Spleen (tissue), 7 donors: Measurements from ENCODE around the gene TMEM259.

ENCODE experiments used
- POLR2A ChIP-seq, 3 donors: fragments of 450-650 bp; IDR thresholded peaks; one replicate each; pipeline ENCODE4 v1.5.1; 2017; ENCODE audit warnings: antibody characterized with exemption in 3 of 3, mild to moderate bottlenecking in 1 of 3
- TF ChIP-seq, protein P1 (sequence below), 11 experiments: fragments of 200-600 bp in 7 of 11; fragments of 450-650 bp in 4 of 11; sonication (generic) in 4 of 11; IDR thresholded peaks in 8 of 11; conservative IDR thresholded peaks in 3 of 11; 1 replicate in 7 of 11; 2 replicates in 4 of 11; pipeline versions ENCODE4 v1.4.0 to v1.8.0; 2016 to 2021; ENCODE audit warnings: antibody characterized with exemption in 11 of 11, inconsistent platforms in 4 of 11, mild to moderate bottlenecking in 1 of 11
- donor health status: DM: no; HTN: no; CAD: no; lungs with moderate emphysema.
- donor health status: DM: no; HTN: no; CAD: no.
- donor health status: DM: no; HTN: no; CAD: no.

DNA sequence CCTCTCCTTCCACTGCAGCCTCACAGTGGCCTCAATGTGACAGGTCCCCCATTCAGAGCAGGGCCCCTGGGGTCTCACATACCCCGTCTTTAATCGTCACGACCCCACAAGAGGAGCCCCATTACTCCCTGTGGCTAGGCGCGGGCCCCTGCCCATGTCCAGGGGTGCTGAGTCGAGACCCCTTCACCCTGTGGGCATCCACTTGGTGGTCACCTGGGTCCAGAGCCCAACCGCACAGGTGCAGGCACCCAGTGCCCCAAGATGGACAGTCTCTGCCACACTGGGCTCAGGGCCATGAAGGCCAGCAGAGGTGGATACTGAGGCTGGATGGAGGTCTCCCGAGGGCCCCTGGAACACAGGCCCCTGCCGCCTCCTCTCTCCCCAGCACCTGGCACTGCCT, 3.0 kb downstream of the TMEM259 start:
- TF ChIP-seq, protein P1, sequence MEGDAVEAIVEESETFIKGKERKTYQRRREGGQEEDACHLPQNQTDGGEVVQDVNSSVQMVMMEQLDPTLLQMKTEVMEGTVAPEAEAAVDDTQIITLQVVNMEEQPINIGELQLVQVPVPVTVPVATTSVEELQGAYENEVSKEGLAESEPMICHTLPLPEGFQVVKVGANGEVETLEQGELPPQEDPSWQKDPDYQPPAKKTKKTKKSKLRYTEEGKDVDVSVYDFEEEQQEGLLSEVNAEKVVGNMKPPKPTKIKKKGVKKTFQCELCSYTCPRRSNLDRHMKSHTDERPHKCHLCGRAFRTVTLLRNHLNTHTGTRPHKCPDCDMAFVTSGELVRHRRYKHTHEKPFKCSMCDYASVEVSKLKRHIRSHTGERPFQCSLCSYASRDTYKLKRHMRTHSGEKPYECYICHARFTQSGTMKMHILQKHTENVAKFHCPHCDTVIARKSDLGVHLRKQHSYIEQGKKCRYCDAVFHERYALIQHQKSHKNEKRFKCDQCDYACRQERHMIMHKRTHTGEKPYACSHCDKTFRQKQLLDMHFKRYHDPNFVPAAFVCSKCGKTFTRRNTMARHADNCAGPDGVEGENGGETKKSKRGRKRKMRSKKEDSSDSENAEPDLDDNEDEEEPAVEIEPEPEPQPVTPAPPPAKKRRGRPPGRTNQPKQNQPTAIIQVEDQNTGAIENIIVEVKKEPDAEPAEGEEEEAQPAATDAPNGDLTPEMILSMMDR (IDR thresholded peaks at IDR 0.05 in 8 of 11, conservative IDR thresholded peaks at IDR 0.05 in 3 of 11), result no peak
- no peak for TF ChIP-seq POLR2A (IDR thresholded peaks at IDR 0.05)
